ENCODE data around the gene SHANK1.
"Not testable (repeated sequence)": the region's sequence is repeated elsewhere in the genome, so short reads cannot be mapped to it uniquely, and the experiment has no call there.

GRCh38 chr19:50747141-50747540 is 27.5 kb upstream of the SHANK1 start:
- not testable (repeated sequence) for TF ChIP-seq CTCF (IDR thresholded peaks at IDR 0.05; ENCODE audit: low read depth, low read length, missing input control); TAF1 (conservative IDR thresholded peaks at IDR 0.05); NR2F2 (IDR thresholded peaks at IDR 0.05)

Measured in liver (tissue), 3 donors.